ENCODE measurements around the gene MED12L. TPM values are rescaled to one million over a fixed set of nuclear protein-coding genes. Genes with fewer than 3 reads are reported as not detected.

The MED12L gene
- total RNA-seq, 4 donors from 2014 or later: 0.19 to 0.83 (median 0.41) TPM

GRCh38 chr3:151297429-151297828 is 212.0 kb downstream of the MED12L start:
- Histone ChIP-seq H3K4me1 (no peaks in the 10 kb centered on the region), H3K4me3 (no peak overlapping the region), H3K36me3 (no peaks in the 10 kb centered on the region), H3K27me3 (no peaks in the 10 kb centered on the region), H3K27ac (replicated peaks in 1 of 4) (no peak overlapping the region), H3K9me3 (no peaks in the 10 kb centered on the region)
- peak; percentile 10 for DNase-seq (ENCODE audit: extremely low spot score)
- 55% methylated on average over 2 of the region's 2 CpGs for WGBS
- intact Hi-C loops (cut with DNase I): no loop called here
- no peak for TF ChIP-seq POLR2AphosphoS5 (IDR thresholded peaks at IDR 0.05)
- no peak for TF ChIP-seq CTCF (IDR thresholded peaks at IDR 0.05)
- no peak for TF ChIP-seq EP300 (IDR thresholded peaks at IDR 0.05)
- TF ChIP-seq POLR2A (IDR thresholded peaks at IDR 0.05; ENCODE audit: low read depth): no peak

GRCh38 chr3:151299006-151299405 is 213.5 kb downstream of the MED12L start:
- TF ChIP-seq EP300 (IDR thresholded peaks at IDR 0.05) (no peak), POLR2A (IDR thresholded peaks at IDR 0.05; ENCODE audit: low read depth) (no peak), CTCF (IDR thresholded peaks at IDR 0.05) (no peak), POLR2AphosphoS5 (IDR thresholded peaks at IDR 0.05) (no peak)
- Histone ChIP-seq H3K27me3 (no peaks in the 10 kb centered on the region), H3K4me1 (no peaks in the 10 kb centered on the region), H3K4me3 (no peak overlapping the region), H3K36me3 (no peaks in the 10 kb centered on the region), H3K9me3 (no peaks in the 10 kb centered on the region), H3K27ac (replicated peaks in 1 of 4) (no peak overlapping the region)
- intact Hi-C loops (cut with DNase I): no loop called here
- no peak for DNase-seq (ENCODE audit: extremely low spot score)
- WGBS: 98% methylated on average over 2 of the region's 2 CpGs

- Histone ChIP-seq H3K4me3 (no peak overlapping the region), H3K4me1 (peaks cover 0 to 12% (median 0%) of the 10 kb centered on the region in 4 donors), H3K9me3 (no peaks in the 10 kb centered on the region), H3K27me3 (no peaks in the 10 kb centered on the region), H3K27ac (replicated peaks in 1 of 4) (no peak overlapping the region), H3K36me3 (no peaks in the 10 kb centered on the region)
- intact Hi-C loops (cut with DNase I): no loop called here
- 78% methylated on average over 1 of the region's 1 CpG for WGBS
- peak; percentile 62 for DNase-seq (ENCODE audit: extremely low spot score)
- no peak for TF ChIP-seq EP300 (IDR thresholded peaks at IDR 0.05)
- TF ChIP-seq POLR2AphosphoS5 (IDR thresholded peaks at IDR 0.05): no peak
- TF ChIP-seq CTCF (IDR thresholded peaks at IDR 0.05): no peak
- no peak for TF ChIP-seq POLR2A (IDR thresholded peaks at IDR 0.05; ENCODE audit: low read depth)
Measured at GRCh38 chr3:151300539-151300938, 215.1 kb downstream of the MED12L start.

- Histone ChIP-seq H3K27me3 (no peaks in the 10 kb centered on the region), H3K36me3 (no peaks in the 10 kb centered on the region), H3K27ac (replicated peaks in 1 of 4) (no peak overlapping the region), H3K4me1 (peaks cover 0 to 12% (median 0%) of the 10 kb centered on the region in 4 donors), H3K9me3 (no peaks in the 10 kb centered on the region), H3K4me3 (no peak overlapping the region)
- no peak for DNase-seq (ENCODE audit: extremely low spot score)
- WGBS: 89% methylated on average over 3 of the region's 3 CpGs
- TF ChIP-seq EP300 (IDR thresholded peaks at IDR 0.05) (no peak), POLR2AphosphoS5 (IDR thresholded peaks at IDR 0.05) (no peak), CTCF (IDR thresholded peaks at IDR 0.05) (no peak), POLR2A (IDR thresholded peaks at IDR 0.05; ENCODE audit: low read depth) (no peak)
- intact Hi-C loops (cut with DNase I): no loop called here
Measured at GRCh38 chr3:151301787-151302186, 216.3 kb downstream of the MED12L start.

GRCh38 chr3:151303751-151304150 is 218.3 kb downstream of the MED12L start:
- H3K4me3 ChIP-seq: no peak overlapping the region
- 64% methylated on average over 2 of the region's 2 CpGs for WGBS
- DNase-seq (ENCODE audit: extremely low spot score): peak; percentile 39
- H3K4me1 ChIP-seq: peaks cover 0 to 12% (median 0%) of the 10 kb centered on the region in 4 donors
- intact Hi-C loops (cut with DNase I): no loop called here
- no peaks in the 10 kb centered on the region for H3K36me3 ChIP-seq
- no peak for TF ChIP-seq CTCF (IDR thresholded peaks at IDR 0.05)
- TF ChIP-seq POLR2AphosphoS5 (IDR thresholded peaks at IDR 0.05): no peak
- TF ChIP-seq POLR2A (IDR thresholded peaks at IDR 0.05; ENCODE audit: low read depth): no peak
- no peak for TF ChIP-seq EP300 (IDR thresholded peaks at IDR 0.05)
- no peaks in the 10 kb centered on the region for H3K9me3 ChIP-seq
- no peaks in the 10 kb centered on the region for H3K27me3 ChIP-seq
- H3K27ac ChIP-seq (replicated peaks in 1 of 4): no peak overlapping the region
